Mammary epithelial cell (primary cell): ENCODE measurements around the gene PDCD5.
"Not testable (repeated sequence)": the region's sequence is repeated elsewhere in the genome, so short reads cannot be mapped to it uniquely, and the experiment has no call there.

ENCODE experiments used
- EZH2 ChIP-seq: IDR thresholded peaks from 2 replicates; pipeline ENCODE4 v1.6.1; 2012; ENCODE audit warnings: low read length, inconsistent platforms, borderline replicate concordance
- TF ChIP-seq, protein P1 (sequence below), 2 donors: IDR thresholded peaks in 1 of 2; conservative IDR thresholded peaks in 1 of 2; 2 replicates each; pipeline ENCODE4 v1.5.1; 2011 to 2012; ENCODE audit warnings: inconsistent platforms in 2 of 2, low read length in 2 of 2, mild to moderate bottlenecking in 2 of 2, control low read depth in 1 of 2, low read depth in 1 of 2; ENCODE audit not compliant: insufficient read depth in 1 of 2; ENCODE audit errors: extremely low read depth in 1 of 2

DNA sequence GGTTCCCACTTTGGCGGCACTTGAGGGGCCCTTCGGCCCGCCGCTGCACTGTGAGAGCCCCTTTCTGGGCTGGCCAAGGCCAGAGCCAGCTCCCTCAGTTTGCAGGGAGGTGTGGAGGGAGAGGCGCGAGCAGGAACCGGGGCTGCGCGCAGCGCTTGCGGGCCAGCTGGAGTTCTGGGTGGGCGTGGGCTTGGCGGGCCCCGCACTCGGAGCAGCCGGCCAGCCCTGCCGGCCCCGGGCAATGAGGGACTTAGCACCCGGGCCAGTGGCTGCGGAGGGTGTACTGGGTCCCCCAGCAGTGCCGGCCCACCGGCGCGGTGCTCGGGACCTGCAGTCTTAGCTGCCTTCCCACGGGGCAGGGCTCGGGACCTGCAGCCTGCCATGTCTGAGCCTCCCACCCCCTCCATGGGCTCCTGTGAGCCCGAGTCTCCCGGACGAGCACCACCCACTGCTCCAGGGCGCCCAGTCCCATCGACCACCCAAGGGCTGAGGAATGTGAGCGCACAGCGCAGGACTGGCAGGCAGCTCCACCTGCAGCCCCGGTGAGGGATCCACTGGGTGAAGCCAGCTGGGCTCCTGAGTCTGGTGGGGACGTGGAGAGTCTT lies 9.4 kb upstream of the PDCD5 start:
- TF ChIP-seq, protein P1, sequence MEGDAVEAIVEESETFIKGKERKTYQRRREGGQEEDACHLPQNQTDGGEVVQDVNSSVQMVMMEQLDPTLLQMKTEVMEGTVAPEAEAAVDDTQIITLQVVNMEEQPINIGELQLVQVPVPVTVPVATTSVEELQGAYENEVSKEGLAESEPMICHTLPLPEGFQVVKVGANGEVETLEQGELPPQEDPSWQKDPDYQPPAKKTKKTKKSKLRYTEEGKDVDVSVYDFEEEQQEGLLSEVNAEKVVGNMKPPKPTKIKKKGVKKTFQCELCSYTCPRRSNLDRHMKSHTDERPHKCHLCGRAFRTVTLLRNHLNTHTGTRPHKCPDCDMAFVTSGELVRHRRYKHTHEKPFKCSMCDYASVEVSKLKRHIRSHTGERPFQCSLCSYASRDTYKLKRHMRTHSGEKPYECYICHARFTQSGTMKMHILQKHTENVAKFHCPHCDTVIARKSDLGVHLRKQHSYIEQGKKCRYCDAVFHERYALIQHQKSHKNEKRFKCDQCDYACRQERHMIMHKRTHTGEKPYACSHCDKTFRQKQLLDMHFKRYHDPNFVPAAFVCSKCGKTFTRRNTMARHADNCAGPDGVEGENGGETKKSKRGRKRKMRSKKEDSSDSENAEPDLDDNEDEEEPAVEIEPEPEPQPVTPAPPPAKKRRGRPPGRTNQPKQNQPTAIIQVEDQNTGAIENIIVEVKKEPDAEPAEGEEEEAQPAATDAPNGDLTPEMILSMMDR (conservative IDR thresholded peaks at IDR 0.05 in 1 of 2, IDR thresholded peaks at IDR 0.05 in 1 of 2; ENCODE audit: extremely low read depth in 1 of 2, insufficient read depth in 1 of 2, low read depth in 1 of 2, low read length in 2 of 2): not testable (repeated sequence)
- TF ChIP-seq EZH2: not testable (repeated sequence)
